Activated CD4-positive, alpha-beta T cell treated with anti-CD3 and anti-CD28 coated beads, Interleukin-2, amount 50 U/mL, for 48 hours (primary cell): ENCODE data around the gene HAL.

Source experiments
- DNase-seq, 2 experiments: peaks; one replicate each; pipeline ENCODE4 v3.0.0-alpha.2; 2020

Gene HAL

GRCh38 chr12:95996034-95996658 is at the start of gene HAL:
Gene HAL (minus strand): TSS chr12:95996344. CDS start chr12:95995910, 434 bp downstream.
- no peak for DNase-seq

GRCh38 chr12:96045566-96045965 is 49.4 kb upstream of the HAL start:
- no peak for DNase-seq

- no peak for DNase-seq
Measured at GRCh38 chr12:96044943-96045290, 48.8 kb upstream of the HAL start.

- no peak for DNase-seq
Measured at GRCh38 chr12:96044017-96044942, 48.1 kb upstream of the HAL start.

GRCh38 chr12:96041181-96041580 is 45.0 kb upstream of the HAL start:
- no peak for DNase-seq

- no peak for DNase-seq
Measured at GRCh38 chr12:96040305-96041133, 44.4 kb upstream of the HAL start.

GRCh38 chr12:96039516-96039915 is 43.4 kb upstream of the HAL start:
- DNase-seq, result no peak

GRCh38 chr12:96036765-96037455 is 40.8 kb upstream of the HAL start:
- no peak for DNase-seq

GRCh38 chr12:96035283-96036236 is 39.4 kb upstream of the HAL start, which contains the start of gene LTA4H:
Gene LTA4H (minus strand): TSS chr12:96035587. CDS start chr12:96035519, 68 bp downstream.
- peak; percentile 94 to 96 for DNase-seq

- DNase-seq, result peak in 1 of 2 experiments; percentile 32
Measured at GRCh38 chr12:96034621-96035282, 38.6 kb upstream of the HAL start.

GRCh38 chr12:96033549-96034389 is 37.6 kb upstream of the HAL start:
- DNase-seq, result no peak

- no peak for DNase-seq
Measured at GRCh38 chr12:96029826-96030225, 33.7 kb upstream of the HAL start.

- no peak for DNase-seq
Measured at GRCh38 chr12:96028538-96028937, 32.4 kb upstream of the HAL start.

GRCh38 chr12:96026331-96026730 is 30.2 kb upstream of the HAL start:
- DNase-seq, result no peak

- DNase-seq, result no peak
Measured at GRCh38 chr12:96025518-96025917, 29.4 kb upstream of the HAL start.

GRCh38 chr12:96020314-96021003 is 24.3 kb upstream of the HAL start:
- DNase-seq, result no peak

- no peak for DNase-seq
Measured at GRCh38 chr12:96015672-96016071, 19.5 kb upstream of the HAL start.

GRCh38 chr12:96014943-96015599 is 18.9 kb upstream of the HAL start:
- no peak for DNase-seq

- no peak for DNase-seq
Measured at GRCh38 chr12:96007729-96008128, 11.6 kb upstream of the HAL start.
